ENCODE results near the gene GRAMD1A. TPM values are rescaled to one million over a fixed set of nuclear protein-coding genes. Genes with fewer than 3 reads are reported as not detected.
"Not testable (repeated sequence)": the region's sequence is repeated elsewhere in the genome, so short reads cannot be mapped to it uniquely, and the experiment has no call there.

Gene GRAMD1A
- polyA plus RNA-seq, 1 donor from 2014 or later = 18.1 TPM

DNA sequence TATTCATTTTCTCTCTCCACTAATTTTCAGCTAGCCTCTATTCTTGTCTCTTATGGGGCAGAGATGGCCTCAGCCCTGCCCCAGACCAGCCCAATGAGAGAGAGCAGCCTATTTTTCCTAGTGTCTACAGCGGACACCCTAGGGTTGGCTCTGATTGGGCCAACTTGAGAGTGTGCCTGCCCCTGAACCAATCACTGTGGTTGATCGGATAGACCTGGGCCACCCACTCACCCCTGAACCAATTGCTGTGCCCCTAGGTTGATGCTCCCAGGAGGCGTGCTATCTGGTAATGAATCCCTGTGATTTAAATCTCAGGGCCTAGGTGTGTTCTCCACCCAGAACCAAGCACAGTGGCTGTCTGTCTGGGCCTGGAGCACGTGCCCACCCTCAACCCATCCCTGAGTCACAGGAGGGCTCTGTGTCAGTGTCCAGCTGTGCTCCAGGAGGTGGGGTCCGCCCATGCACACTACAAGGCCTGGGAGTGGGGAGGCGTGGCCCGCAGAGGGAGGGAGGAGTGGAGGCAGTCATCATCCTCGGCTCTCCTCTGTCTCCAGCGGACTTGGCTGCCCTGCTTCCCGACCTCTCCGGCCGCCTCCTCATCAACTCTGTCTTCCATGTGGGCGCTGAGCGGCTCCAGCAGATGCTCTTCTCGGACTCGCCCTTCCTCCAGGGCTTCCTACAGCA lies 15.3 kb downstream of the GRAMD1A start:
- H3K4me1 Mint-ChIP-seq = peaks cover 0 to 23% (median 20%) of the 10 kb centered on the region in 3 donors

DNA sequence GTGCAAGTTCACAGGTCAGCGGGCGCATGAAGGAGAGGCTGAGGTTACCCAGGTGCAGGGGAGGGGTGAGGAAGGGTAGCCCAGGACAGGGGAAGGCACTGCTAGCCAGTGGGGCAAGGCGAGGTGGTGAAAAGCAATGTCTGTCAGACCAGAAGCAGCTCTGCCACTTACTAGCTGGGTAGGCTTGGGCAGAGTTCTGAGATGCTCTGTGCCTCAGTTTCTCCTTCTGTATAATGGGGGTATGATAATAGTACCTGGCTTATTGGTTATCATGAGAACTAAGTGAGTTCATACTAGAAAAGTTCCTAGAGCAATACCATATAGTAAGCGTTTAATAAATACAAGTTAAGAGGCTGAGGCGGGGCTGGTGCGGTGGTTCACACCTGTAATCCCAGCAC lies 15.8 kb downstream of the GRAMD1A start:
- Mint-ChIP-seq H3K4me3 (no peak overlapping the region), H3K27me3 (no peaks in the 10 kb centered on the region), H3K36me3 (peaks cover 6% of the 10 kb centered on the region), H3K9me3 (no peaks in the 10 kb centered on the region), H3K27ac (peak overlapping the region in 1 of 3 donors; percentile 88), H3K4me1 (peaks cover 0 to 23% (median 20%) of the 10 kb centered on the region in 3 donors)

More for the DNA sequence above, 15.3 kb downstream of the GRAMD1A start:
- Mint-ChIP-seq H3K36me3 (peaks cover 1% of the 10 kb centered on the region), H3K9me3 (no peaks in the 10 kb centered on the region), H3K27me3 (no peaks in the 10 kb centered on the region), H3K27ac (peak overlapping the region in 1 of 3 donors; percentile 88), H3K4me3 (no peak overlapping the region)

DNA sequence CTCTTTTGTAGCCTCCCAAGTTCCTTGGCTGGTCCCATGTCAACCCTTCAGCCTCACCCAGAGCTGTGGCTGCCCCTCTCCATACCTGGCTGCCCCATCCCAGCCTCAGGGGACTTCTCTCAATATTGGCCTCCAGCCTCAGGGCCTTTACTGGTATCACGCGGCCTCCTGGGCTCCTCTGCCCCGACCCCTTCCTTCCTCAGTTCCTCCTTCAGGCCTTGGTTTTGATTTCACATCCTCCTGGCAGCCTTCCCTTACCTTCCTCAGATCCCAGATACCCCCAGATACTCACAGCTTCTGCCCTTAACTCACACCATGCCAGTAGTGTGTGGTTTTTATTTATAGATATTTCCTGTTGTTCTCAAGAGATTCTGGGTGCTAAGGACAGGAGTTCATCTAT lies 17.4 kb downstream of the GRAMD1A start:
- Mint-ChIP-seq H3K27me3 (no peaks in the 10 kb centered on the region), H3K27ac (peak overlapping the region in 1 of 3 donors; percentile 70), H3K36me3 (peaks cover 6% of the 10 kb centered on the region), H3K4me3 (no peak overlapping the region), H3K4me1 (peaks cover 0 to 20% (median 15%) of the 10 kb centered on the region in 3 donors), H3K9me3 (no peaks in the 10 kb centered on the region)

DNA sequence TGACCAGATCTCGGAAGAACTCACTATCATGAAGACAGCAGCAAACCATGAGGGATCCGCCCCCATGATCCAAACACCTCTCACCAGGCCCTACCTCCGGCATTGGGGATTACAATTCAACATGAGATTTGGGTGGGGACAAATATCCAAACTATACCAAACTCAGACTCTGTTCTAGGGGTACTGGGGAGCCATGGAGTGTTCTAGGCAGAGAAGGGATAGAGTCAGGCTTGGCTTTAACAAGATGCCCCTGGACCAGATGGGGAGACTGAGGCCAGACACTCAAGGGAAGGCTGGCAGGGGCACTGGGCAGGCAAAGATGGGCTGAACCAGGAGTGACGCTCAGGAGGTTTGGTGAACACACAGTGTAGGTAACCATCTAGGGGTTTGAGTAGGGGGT lies 18.3 kb downstream of the GRAMD1A start:
- Mint-ChIP-seq H3K27me3 (no peaks in the 10 kb centered on the region), H3K4me3 (no peak overlapping the region), H3K27ac (no peak overlapping the region), H3K4me1 (peaks cover 0 to 13% (median 10%) of the 10 kb centered on the region in 3 donors), H3K36me3 (peaks cover 6% of the 10 kb centered on the region), H3K9me3 (no peaks in the 10 kb centered on the region)

DNA sequence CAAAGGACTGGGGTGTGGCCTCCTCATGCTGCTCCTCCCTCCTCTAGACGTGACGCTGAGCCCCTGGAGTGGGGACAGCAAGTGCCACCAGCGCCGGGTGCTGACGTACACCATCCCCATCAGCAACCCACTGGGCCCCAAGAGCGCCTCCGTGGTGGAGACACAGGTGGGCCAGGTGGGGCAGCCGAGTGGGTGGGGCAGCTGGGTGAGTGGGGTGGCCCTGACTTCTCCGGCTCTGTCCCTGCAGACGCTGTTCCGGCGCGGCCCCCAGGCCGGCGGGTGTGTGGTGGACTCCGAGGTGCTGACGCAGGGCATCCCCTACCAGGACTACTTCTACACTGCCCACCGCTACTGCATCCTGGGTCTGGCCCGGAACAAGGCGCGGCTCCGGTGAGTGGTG lies 19.0 kb downstream of the GRAMD1A start:
- peaks cover 6% of the 10 kb centered on the region for H3K36me3 Mint-ChIP-seq
- H3K4me3 Mint-ChIP-seq = no peak overlapping the region
- H3K9me3 Mint-ChIP-seq = no peaks in the 10 kb centered on the region
- H3K27me3 Mint-ChIP-seq = no peaks in the 10 kb centered on the region
- peaks cover 0 to 7% (median 6%) of the 10 kb centered on the region in 3 donors for H3K4me1 Mint-ChIP-seq
- no peak overlapping the region for H3K27ac Mint-ChIP-seq

DNA sequence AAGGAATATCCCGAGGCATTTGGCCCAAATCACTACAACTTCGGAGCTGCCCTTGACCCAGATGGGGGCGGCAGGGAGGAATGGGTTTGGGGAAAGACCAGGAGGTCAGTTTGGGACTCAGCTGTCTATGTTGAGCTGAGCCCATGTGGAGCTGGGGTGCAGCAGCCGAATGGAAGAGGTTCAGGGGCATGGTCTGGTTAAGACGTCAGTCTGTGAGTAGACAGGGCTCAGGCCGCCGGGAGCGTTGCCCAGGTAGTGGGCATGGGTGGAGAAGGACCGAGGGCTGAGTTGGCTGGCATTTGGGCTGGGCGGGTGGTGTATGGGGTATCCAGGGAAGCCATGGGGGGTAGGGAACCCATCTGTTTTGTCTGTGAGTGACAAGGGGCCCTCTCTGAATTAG lies 20.9 kb downstream of the GRAMD1A start:
- H3K4me1 Mint-ChIP-seq = peaks cover 0 to 2% (median 0%) of the 10 kb centered on the region in 3 donors
- H3K9me3 Mint-ChIP-seq = no peaks in the 10 kb centered on the region
- no peak overlapping the region for H3K27ac Mint-ChIP-seq
- peaks cover 6% of the 10 kb centered on the region for H3K36me3 Mint-ChIP-seq
- H3K4me3 Mint-ChIP-seq = no peak overlapping the region
- H3K27me3 Mint-ChIP-seq = no peaks in the 10 kb centered on the region

DNA sequence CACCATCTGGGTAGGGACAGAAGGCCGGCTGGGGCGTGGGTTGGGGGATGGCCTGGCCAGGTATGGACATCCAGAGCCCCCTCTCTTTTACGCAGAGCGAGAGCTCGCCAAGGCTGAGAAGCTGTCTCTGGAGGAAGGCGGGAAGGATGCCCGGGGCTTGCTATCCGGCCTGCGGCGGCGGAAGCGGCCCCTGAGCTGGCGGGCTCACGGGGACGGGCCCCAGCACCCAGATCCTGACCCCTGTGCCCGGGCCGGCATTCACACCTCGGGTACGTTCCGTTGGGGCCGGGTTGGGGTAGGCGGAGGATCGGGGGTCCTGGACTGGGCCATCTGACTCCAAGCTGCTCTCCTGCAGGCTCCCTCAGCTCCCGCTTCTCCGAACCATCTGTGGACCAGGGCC lies 21.5 kb downstream of the GRAMD1A start:
- Mint-ChIP-seq H3K4me1 (peaks cover 0 to 2% (median 0%) of the 10 kb centered on the region in 3 donors), H3K9me3 (no peaks in the 10 kb centered on the region), H3K36me3 (peaks cover 6% of the 10 kb centered on the region), H3K27ac (no peak overlapping the region), H3K27me3 (no peaks in the 10 kb centered on the region), H3K4me3 (no peak overlapping the region)

DNA sequence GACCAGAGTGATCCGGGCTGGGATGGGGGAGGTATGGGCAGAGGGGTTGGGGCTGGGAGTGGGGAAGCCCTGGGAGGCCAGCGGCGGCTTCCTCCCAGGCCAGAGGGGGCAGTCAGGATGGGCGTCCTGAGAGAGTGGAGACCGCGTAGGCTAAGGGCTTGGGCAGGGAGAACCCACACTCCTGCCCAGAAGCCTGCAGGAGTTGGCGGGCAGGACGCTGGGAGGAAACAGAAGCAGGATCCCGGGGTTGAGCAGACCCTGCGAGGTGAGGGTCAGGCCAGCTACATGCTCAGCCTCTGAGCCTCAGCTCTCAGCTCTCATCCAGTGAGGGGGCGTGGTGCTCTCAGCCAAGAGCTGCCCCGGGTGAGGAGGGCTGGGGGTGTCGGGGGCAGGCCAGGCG lies 22.3 kb downstream of the GRAMD1A start:
- Mint-ChIP-seq H3K4me3 (no peak overlapping the region), H3K36me3 (peaks cover 6% of the 10 kb centered on the region), H3K9me3 (no peaks in the 10 kb centered on the region), H3K27ac (no peak overlapping the region), H3K4me1 (peaks cover 0 to 2% (median 0%) of the 10 kb centered on the region in 3 donors), H3K27me3 (no peaks in the 10 kb centered on the region)

DNA sequence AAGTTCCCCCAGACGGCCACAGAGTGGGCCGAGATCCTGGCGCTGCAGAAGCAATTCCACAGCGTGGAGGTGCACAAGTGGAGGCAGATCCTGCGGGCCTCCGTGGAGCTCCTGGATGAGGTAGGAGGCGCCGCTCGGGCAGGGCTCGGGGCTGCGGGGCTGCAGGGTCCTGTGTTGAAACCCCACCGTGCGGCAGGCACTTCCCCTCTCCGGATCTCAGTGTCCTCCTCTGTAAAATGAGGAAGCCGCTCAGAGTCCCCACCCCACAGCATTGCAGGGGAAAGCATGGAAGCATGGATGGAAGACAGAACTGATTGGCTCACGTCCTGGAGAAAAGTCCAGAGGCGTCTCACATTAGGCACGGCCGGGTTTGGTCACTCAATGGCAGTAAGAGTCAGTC lies 23.3 kb downstream of the GRAMD1A start:
- peaks cover 0 to 2% (median 0%) of the 10 kb centered on the region in 3 donors for H3K4me1 Mint-ChIP-seq
- H3K27me3 Mint-ChIP-seq = no peaks in the 10 kb centered on the region
- H3K36me3 Mint-ChIP-seq = peaks cover 6% of the 10 kb centered on the region
- no peak overlapping the region for H3K4me3 Mint-ChIP-seq
- H3K9me3 Mint-ChIP-seq = no peaks in the 10 kb centered on the region
- H3K27ac Mint-ChIP-seq = no peak overlapping the region

DNA sequence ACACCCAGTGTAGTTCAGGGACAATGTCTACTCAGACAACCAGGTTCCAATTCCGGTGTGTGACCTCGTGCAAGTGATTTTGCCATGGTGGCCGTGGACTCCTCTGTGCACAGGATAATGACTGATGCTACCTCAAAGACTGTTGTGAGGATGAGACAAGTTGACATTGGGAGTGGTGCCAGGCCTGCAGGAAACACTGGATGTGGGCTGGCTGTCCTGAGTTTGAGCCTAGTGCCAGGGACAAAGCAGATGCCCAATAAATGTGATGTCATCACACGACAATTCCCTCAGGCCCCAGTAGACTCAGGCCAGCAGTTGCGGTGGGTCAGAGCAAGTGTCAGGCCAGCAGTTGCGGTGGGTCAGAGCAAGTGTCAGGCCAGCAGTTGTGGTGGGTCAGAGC lies 24.0 kb downstream of the GRAMD1A start:
- peaks cover 6% of the 10 kb centered on the region for H3K36me3 Mint-ChIP-seq
- peaks cover 0 to 4% (median 0%) of the 10 kb centered on the region in 3 donors for H3K4me1 Mint-ChIP-seq
- no peak overlapping the region for H3K27ac Mint-ChIP-seq

DNA sequence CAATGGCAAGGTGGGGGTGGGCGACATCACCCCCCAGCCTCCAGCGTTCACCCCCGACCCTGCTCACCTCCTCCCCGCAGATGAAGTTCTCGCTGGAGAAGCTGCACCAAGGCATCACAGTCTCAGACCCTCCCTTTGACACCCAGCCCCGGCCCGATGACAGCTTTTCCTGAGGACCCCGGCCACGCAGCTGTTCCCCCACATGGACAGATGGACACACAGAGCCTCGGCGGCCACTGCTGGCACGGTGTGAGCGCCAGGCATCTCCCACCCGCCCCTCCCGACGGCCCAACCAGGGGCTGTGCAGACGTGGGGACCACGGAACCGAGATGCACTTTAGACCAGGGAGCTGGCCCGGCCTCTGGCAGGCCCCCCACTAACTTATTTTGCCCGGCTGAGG lies 25.8 kb downstream of the GRAMD1A start:
- Mint-ChIP-seq H3K4me1 (peaks cover 0 to 3% (median 0%) of the 10 kb centered on the region in 3 donors), H3K27me3 (peaks cover 2% of the 10 kb centered on the region), H3K27ac (peak overlapping the region in 1 of 3 donors; percentile 35), H3K4me3 (no peak overlapping the region), H3K36me3 (no peaks in the 10 kb centered on the region), H3K9me3 (no peaks in the 10 kb centered on the region)

More for the DNA sequence above, 24.0 kb downstream of the GRAMD1A start:
- no peaks in the 10 kb centered on the region for H3K9me3 Mint-ChIP-seq
- H3K27me3 Mint-ChIP-seq = no peaks in the 10 kb centered on the region
- no peak overlapping the region for H3K4me3 Mint-ChIP-seq

DNA sequence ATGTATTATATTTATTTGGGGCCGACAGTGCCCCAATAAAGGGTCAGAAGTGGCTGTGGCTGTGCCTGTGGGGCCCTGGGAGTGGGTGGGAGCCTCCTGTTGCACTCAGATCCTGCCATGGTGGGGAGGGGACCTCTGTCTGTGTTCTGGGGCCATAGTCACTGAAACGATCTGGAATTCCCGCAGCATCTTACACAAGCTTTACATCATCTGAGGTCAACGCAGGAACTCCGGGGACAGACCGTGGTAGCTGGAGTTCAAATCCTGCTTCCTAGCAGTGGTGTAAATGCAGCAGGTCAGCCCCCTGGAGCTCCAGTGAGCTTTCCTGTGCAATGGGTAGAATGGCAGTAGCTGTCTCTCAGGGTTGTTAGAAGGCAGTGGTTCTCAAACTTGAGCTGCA lies 26.3 kb downstream of the GRAMD1A start:
- Mint-ChIP-seq H3K36me3 (peaks cover under 1% of the 10 kb centered on the region), H3K9me3 (no peaks in the 10 kb centered on the region), H3K27me3 (peaks cover 6% of the 10 kb centered on the region), H3K4me3 (no peak overlapping the region), H3K4me1 (peaks cover 0 to 6% (median 4%) of the 10 kb centered on the region in 3 donors), H3K27ac (peak overlapping the region in 1 of 3 donors; percentile 35)

DNA sequence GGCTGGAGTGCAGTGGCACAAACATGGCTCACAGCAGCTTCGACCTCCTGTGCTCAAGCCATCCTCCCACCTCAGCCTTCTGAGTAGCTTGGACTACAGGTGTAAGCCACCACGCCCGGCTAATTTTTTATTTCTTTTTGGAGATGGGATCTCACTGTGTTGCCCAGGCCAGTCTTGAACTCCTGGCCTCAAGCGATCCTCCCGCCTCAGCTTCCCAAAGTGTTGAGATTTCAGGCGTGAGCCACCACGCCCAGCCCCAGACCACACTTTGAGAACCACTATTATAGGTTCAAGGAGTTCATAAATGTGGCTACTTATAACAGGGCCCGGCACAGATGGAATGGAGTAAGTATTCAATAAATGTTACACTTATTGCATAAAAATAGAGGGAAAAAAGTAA lies 26.9 kb downstream of the GRAMD1A start:
- H3K27ac Mint-ChIP-seq = no peak overlapping the region
- H3K27me3 Mint-ChIP-seq = peaks cover 11% of the 10 kb centered on the region
- H3K9me3 Mint-ChIP-seq = no peaks in the 10 kb centered on the region
- H3K4me3 Mint-ChIP-seq = no peak overlapping the region
- H3K36me3 Mint-ChIP-seq = peaks cover 2% of the 10 kb centered on the region
- H3K4me1 Mint-ChIP-seq = peaks cover 0 to 9% (median 4%) of the 10 kb centered on the region in 3 donors

DNA sequence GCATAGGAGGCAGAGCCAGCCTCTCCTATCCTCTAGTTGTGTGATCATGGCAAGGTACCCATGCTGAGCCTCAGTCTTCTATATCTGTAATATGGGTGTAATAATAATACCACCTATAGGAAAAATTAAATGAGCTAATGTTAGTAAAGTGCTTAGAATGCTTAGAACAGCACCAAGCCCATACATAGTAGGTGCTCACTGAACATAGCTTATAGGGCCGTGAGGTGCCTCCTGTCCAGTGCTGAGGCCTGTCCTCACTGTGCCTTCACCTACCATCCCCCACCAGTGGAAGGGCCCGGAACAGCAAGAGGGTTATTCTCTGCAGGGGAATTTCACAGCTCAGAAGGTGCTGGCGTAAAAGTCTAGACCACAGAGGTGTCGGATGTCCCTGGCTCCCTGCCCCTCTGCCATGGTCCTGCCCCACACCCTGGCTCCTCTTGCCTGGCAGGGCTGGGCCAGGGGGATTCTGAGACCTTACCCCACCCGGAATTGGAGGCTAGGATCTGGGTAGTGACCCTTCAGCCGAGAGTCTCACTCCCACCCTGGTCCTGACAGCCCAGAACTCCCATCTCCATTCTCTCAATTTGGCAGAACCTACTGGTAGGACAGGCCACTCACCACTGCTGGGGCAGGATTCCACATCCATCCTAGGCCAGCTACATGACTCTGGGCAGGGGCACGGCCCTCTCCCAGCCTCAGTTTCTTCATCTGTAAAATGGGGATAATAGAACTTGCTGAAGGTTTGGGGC lies 27.9 kb downstream of the GRAMD1A start:
- peaks cover 17% of the 10 kb centered on the region for H3K27me3 Mint-ChIP-seq
- H3K9me3 Mint-ChIP-seq = no peaks in the 10 kb centered on the region
- H3K4me1 Mint-ChIP-seq = peaks cover 0 to 9% (median 4%) of the 10 kb centered on the region in 3 donors
- H3K4me3 Mint-ChIP-seq = peak overlapping the region in 2 of 4 donors; percentile 27 to 82
- no peak overlapping the region for H3K27ac Mint-ChIP-seq
- H3K36me3 Mint-ChIP-seq = peaks cover 2% of the 10 kb centered on the region

DNA sequence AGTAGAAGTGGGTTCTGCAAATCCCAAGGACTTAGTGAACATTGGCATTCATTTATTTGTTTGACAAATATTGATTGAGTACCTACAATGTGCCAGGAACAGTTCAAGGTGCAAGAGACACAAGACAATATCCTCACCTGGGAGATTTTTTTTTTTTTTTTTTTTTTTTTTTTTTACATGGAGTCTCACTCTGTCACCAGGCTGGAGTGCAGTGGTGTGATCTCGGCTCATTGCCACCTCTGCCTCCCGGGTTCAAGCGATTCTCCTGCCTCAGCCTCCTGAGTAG lies 28.4 kb downstream of the GRAMD1A start:
- H3K27me3 Mint-ChIP-seq = peaks cover 17% of the 10 kb centered on the region
- not testable (repeated sequence) for H3K36me3 Mint-ChIP-seq, H3K27ac Mint-ChIP-seq, H3K4me1 Mint-ChIP-seq, H3K9me3 Mint-ChIP-seq, H3K4me3 Mint-ChIP-seq

DNA sequence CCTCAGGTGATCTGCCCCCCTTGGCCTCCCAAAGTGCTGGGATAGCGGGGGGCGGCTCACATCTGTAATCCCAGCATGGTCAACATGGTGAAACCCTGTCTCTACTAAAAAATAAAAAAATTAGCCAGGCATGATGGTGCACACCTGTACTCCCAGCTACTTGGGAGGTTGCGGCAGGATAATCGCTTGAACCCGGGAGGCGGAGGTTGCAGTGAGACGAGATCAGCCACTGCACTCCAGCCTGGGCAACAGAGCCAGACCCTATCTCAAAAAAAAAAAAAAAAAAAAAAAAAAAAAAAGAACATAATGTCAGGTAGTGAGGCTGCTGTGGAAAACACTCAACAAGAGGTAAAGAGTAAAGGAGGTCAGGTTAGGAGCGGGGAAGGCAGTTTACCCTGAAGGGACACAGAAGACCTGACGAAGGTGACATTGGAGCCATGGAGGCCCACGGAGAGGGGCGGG lies 29.2 kb downstream of the GRAMD1A start:
- H3K4me1 Mint-ChIP-seq, H3K9me3 Mint-ChIP-seq, H3K27ac Mint-ChIP-seq, H3K36me3 Mint-ChIP-seq: not testable (repeated sequence)
- peak overlapping the region in 2 of 4 donors; percentile 9 to 77 for H3K4me3 Mint-ChIP-seq
- H3K27me3 Mint-ChIP-seq = peaks cover 17% of the 10 kb centered on the region

Data from IgD-negative memory B cell (primary cell).